ENCODE results near the gene STOX2.
"Not testable (repeated sequence)": the region's sequence is repeated elsewhere in the genome, so short reads cannot be mapped to it uniquely, and the experiment has no call there.

The STOX2 gene

GRCh38 chr4:184030764-184031163, 125.7 kb downstream of the STOX2 start:
- no peak for DNase-seq

GRCh38 chr4:184032091-184032490, 127.0 kb downstream of the STOX2 start:
- no peak for DNase-seq

- DNase-seq = peak; percentile 43
Observed at GRCh38 chr4:184039963-184040383, 134.9 kb downstream of the STOX2 start.

GRCh38 chr4:184041156-184041555, 136.0 kb downstream of the STOX2 start:
- no peak for DNase-seq

GRCh38 chr4:184046148-184046547, 141.0 kb downstream of the STOX2 start:
- no peak for DNase-seq

- DNase-seq = not testable (repeated sequence)
Observed at GRCh38 chr4:184051262-184051661, 146.2 kb downstream of the STOX2 start.

GRCh38 chr4:184052616-184053015, 147.5 kb downstream of the STOX2 start:
- no peak for DNase-seq

GRCh38 chr4:184053434-184053833, 148.3 kb downstream of the STOX2 start:
- DNase-seq = no peak

- no peak for DNase-seq
Observed at GRCh38 chr4:184056877-184057276, 151.8 kb downstream of the STOX2 start.

GRCh38 chr4:184058026-184058425, 152.9 kb downstream of the STOX2 start:
- DNase-seq = no peak

GRCh38 chr4:184059099-184059498, 154.0 kb downstream of the STOX2 start:
- no peak for DNase-seq

GRCh38 chr4:184061582-184061981, 156.5 kb downstream of the STOX2 start:
- no peak for DNase-seq

GRCh38 chr4:184062769-184063168, 157.7 kb downstream of the STOX2 start:
- no peak for DNase-seq

- DNase-seq = no peak
Observed at GRCh38 chr4:184064877-184065276, 159.8 kb downstream of the STOX2 start.

GRCh38 chr4:184066584-184067300, 161.6 kb downstream of the STOX2 start:
- no peak for DNase-seq

GRCh38 chr4:184067931-184068554, 162.9 kb downstream of the STOX2 start:
- no peak for DNase-seq

Measured in activated CD4-positive, alpha-beta T cell treated with anti-CD3 and anti-CD28 coated beads for 48 hours (primary cell).